Bronchial epithelial cell (primary cell): ENCODE results near the gene CKMT2. TPM values are rescaled to one million over a fixed set of nuclear protein-coding genes. Genes with fewer than 3 reads are reported as not detected.

Experiments
- DNase-seq: peaks from one replicate; pipeline ENCODE4 v3.0.0-alpha.2; 2010; ENCODE audit warnings: low read depth
- FAIRE-seq: peaks from 2 replicates; lab custom pipeline; 2011; peaks lifted over from hg19 to GRCh38; lab: Jason Lieb, UNC
- H3K27me3 ChIP-seq: 2 replicates; pipeline ENCODE4 v1.5.1; 2011; ENCODE audit warnings: low read length; ENCODE audit not compliant: control insufficient read depth, insufficient read depth
- H3K36me3 ChIP-seq: 2 replicates; pipeline ENCODE4 v1.5.1; 2011; ENCODE audit warnings: low read length; ENCODE audit not compliant: control insufficient read depth, insufficient read depth
- H3K4me3 ChIP-seq: 2 replicates; pipeline ENCODE4 v1.5.1; 2011; ENCODE audit warnings: mild to moderate bottlenecking, low read depth, low read length, control low read depth
- total RNA-seq: library from RNA; depleted of rRNA; stranded (reverse); fragments of >200 nt; gene quantifications from 2 replicates; pipeline ENCODE4 v1.2.1, GENCODE V29; 2014
- TF ChIP-seq, protein P1 (sequence below): IDR thresholded peaks from 2 replicates; pipeline ENCODE4 v1.5.1; 2011; ENCODE audit warnings: mild to moderate bottlenecking, moderate library complexity, low read length, control low read depth, inconsistent platforms; ENCODE audit not compliant: insufficient read depth, severe bottlenecking

Gene CKMT2
- total RNA-seq, 1 donor from 2014 or later: not detected

- TF ChIP-seq, protein P1, sequence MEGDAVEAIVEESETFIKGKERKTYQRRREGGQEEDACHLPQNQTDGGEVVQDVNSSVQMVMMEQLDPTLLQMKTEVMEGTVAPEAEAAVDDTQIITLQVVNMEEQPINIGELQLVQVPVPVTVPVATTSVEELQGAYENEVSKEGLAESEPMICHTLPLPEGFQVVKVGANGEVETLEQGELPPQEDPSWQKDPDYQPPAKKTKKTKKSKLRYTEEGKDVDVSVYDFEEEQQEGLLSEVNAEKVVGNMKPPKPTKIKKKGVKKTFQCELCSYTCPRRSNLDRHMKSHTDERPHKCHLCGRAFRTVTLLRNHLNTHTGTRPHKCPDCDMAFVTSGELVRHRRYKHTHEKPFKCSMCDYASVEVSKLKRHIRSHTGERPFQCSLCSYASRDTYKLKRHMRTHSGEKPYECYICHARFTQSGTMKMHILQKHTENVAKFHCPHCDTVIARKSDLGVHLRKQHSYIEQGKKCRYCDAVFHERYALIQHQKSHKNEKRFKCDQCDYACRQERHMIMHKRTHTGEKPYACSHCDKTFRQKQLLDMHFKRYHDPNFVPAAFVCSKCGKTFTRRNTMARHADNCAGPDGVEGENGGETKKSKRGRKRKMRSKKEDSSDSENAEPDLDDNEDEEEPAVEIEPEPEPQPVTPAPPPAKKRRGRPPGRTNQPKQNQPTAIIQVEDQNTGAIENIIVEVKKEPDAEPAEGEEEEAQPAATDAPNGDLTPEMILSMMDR: no peak
- DNase-seq (no peak), FAIRE-seq (no peak)
- Histone ChIP-seq H3K27me3 (no peaks in the 10 kb centered on the region), H3K36me3 (peaks cover 5% of the 10 kb centered on the region), H3K4me3 (no peak overlapping the region)
Observed at GRCh38 chr5:81310402-81311063, 77.4 kb downstream of the CKMT2 start.

DNA sequence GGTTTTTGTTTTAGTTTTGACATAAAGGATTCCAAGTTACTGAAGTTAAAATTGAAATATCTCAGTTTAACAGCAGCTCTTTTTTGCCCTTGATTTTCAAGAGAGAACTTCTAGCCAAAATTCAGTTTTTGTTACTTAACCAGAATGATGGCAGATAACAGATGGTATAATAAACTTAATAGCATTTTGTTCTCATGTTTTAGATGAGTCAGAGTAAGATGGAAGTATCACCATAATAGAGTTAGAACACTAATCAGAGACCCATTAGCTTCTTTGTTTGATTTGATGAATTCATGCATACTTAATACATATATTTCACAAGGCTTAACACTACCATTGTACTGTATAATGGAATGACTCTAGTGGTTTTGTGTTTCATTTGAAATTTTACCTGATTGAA, 80.2 kb downstream of the CKMT2 start:
- Histone ChIP-seq H3K36me3 (peaks cover 5% of the 10 kb centered on the region), H3K27me3 (no peaks in the 10 kb centered on the region), H3K4me3 (no peak overlapping the region)
- TF ChIP-seq, protein P1: no peak
- no peak for DNase-seq
- FAIRE-seq: no peak

DNA sequence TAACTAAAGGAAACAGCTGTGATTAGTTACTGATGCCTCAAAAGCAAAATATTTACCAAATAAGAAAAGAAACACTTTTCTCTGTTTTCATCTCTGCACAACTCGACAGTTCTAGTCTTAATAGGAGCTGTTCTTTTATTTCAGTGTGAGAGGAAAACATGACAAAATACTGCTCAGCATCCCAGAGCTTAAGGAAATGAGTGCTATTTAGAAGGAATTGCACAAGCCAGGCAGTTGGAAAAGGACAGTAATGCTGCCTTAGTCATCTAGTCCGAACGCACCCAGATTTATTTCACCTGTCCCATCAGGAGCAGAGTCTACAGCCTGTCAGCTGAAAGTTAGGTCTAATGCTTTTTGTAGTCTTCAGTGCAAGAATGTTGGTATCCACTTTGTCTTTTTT, 80.6 kb downstream of the CKMT2 start:
- Histone ChIP-seq H3K36me3 (peaks cover 5% of the 10 kb centered on the region), H3K27me3 (no peaks in the 10 kb centered on the region), H3K4me3 (no peak overlapping the region)
- TF ChIP-seq, protein P1: no peak
- FAIRE-seq: no peak
- DNase-seq: no peak

GRCh38 chr5:81314581-81314980, 81.5 kb downstream of the CKMT2 start:
- no peak for FAIRE-seq
- DNase-seq: no peak
- TF ChIP-seq, protein P1: no peak
- Histone ChIP-seq H3K36me3 (peaks cover 5% of the 10 kb centered on the region), H3K4me3 (no peak overlapping the region), H3K27me3 (no peaks in the 10 kb centered on the region)

DNA sequence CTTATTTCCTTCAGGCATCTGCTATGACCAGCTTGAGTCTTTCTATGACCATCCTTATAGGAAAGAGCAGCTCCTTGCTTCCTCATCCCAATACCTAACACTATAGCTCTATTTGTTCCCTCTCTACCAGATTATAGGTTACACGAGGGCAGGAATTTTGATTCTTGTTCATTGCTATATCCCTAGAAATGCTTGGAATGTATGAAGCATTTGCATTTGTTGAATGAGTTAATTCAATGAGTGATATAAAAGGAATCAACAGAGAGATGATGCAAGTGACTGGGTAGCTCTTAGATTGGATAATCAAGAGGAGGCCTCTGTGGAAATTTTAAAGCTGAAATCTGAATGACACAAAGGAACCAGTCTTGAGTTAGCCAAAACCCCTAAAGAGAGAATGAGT, 82.2 kb downstream of the CKMT2 start:
- FAIRE-seq: no peak
- Histone ChIP-seq H3K36me3 (peaks cover 5% of the 10 kb centered on the region), H3K4me3 (no peak overlapping the region), H3K27me3 (no peaks in the 10 kb centered on the region)
- TF ChIP-seq, protein P1: no peak
- peak; percentile 73 for DNase-seq

- peaks cover 5% of the 10 kb centered on the region for H3K36me3 ChIP-seq
- H3K4me3 ChIP-seq: no peak overlapping the region
- H3K27me3 ChIP-seq: no peaks in the 10 kb centered on the region
- FAIRE-seq (no peak), DNase-seq (no peak)
- TF ChIP-seq, protein P1: no peak
Observed at GRCh38 chr5:81315830-81316229, 82.7 kb downstream of the CKMT2 start.
